Breast epithelium (tissue), 4 donors: ENCODE measurements around the gene ILK. TPM values are rescaled to one million over a fixed set of nuclear protein-coding genes. Genes with fewer than 3 reads are reported as not detected.

Source experiments
- DNase-seq, 2 donors: peaks; one replicate each; pipeline ENCODE4 v3.0.0-alpha.2; 2019; ENCODE audit warnings: low spot score in 2 of 2
- H3K27ac ChIP-seq, 2 donors: fragments of 200-600 bp; sonication (generic) in 1 of 2; one replicate each; pipeline ENCODE4 v1.5.1; 2016 to 2019; ENCODE audit warnings: mild to moderate bottlenecking in 1 of 2
- H3K27me3 ChIP-seq, 2 donors: fragments of 200-600 bp; sonication (generic) in 1 of 2; one replicate each; pipeline versions ENCODE4 v1.5.1 to v1.6.0; 2017 to 2019; ENCODE audit warnings: control low read depth in 1 of 2, mild to moderate bottlenecking in 1 of 2
- H3K36me3 ChIP-seq: fragments of 200-600 bp; one replicate; pipeline ENCODE4 v1.5.1; 2019
- H3K4me1 ChIP-seq, 2 donors: fragments of 200-600 bp; sonication (generic); one replicate each; pipeline ENCODE4 v1.5.1; 2016 to 2019; ENCODE audit warnings: control low read depth in 1 of 2
- H3K4me3 ChIP-seq, 3 donors: fragments of 200-600 bp; sonication (generic); 1 replicate in 2 of 3; 2 replicates in 1 of 3; pipeline ENCODE4 v1.5.1; 2016 to 2019; ENCODE audit warnings: mild to moderate bottlenecking in 3 of 3, moderate library complexity in 2 of 3
- H3K9me3 ChIP-seq, 2 donors: fragments of 200-600 bp; sonication (generic) in 1 of 2; one replicate each; pipeline ENCODE4 v1.5.1; 2016 to 2019; ENCODE audit warnings: control low read depth in 1 of 2
- POLR2A ChIP-seq: fragments of 450-650 bp; IDR thresholded peaks from one replicate; pipeline ENCODE4 v1.6.1; 2016; ENCODE audit warnings: antibody characterized with exemption, mild to moderate bottlenecking, moderate library complexity
- POLR2AphosphoS5 ChIP-seq, 3 donors: sonication (generic); formaldehyde crosslinking; IDR thresholded peaks; one replicate each; pipeline ENCODE4 v1.6.1; 2017; ENCODE audit warnings: antibody characterized with exemption in 3 of 3
- intact Hi-C: fragments of 100-400 bp; cut with DNase I; formaldehyde crosslinking; loops from one replicate; pipeline ENCODE4 v1.15.1; 2023; ENCODE audit warnings: low total_unique reads
- total RNA-seq, 3 donors: library from RNA; depleted of rRNA; stranded (reverse); fragments of >200 nt; gene quantifications; one replicate each; pipeline ENCODE4 v1.1.0, GENCODE V29; 2016
- TF ChIP-seq, protein P1 (sequence below), 3 donors: fragments of 450-650 bp; IDR thresholded peaks; one replicate each; pipeline ENCODE4 v1.5.1; 2016 to 2017; ENCODE audit warnings: antibody characterized with exemption in 3 of 3, mild to moderate bottlenecking in 3 of 3, moderate library complexity in 3 of 3

ILK gene
- total RNA-seq, 3 donors from 2014 or later: 113 to 118 (median 113) TPM

DNA sequence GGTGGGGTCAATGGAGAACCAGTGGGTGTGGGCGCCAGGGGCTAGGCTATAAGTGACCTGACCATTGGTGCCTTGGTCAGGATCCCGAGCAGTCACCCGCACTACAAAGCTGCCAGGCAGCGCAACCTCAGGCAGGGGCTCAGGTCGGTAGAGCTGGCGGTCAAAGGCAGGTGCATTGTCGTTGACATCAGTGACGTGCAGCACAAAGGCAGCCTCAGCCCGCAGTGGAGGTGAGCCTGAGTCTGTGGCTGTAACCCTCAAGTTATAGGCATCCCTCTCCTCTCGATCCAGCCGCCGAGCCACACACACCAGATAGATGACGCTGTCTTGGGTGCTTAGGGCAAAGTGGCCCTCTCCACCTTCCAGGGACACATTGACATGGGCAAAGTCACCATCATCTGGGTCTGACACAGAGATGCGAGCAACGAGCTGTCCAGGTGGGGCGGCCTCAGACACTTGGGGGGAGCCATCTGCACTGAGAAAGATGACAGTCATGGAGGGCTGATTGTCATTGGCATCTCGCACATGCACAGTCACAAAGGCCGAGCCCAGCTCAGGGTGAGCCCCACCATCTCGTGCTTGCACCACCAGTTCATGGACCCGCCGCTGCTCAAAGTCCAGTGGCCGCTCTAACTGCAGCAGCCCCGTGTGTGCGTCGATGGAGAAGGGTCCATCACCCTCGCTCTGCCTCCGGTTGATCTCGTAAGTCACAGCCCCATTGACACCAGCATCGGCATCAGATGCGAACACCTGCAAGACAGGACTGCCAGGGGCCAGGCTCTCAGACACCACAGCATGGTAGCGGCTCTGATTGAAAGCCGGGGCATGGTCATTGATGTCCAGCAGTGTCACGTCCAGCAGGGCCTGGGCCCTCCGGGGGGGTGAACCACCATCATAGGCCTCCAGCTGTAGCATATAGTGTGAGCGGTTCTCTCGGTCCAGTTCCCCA lies 36.7 kb downstream of the ILK start:
- intact Hi-C loops: no loop called here
- Histone ChIP-seq H3K27me3 (no peaks in the 10 kb centered on the region), H3K4me3 (no peak overlapping the region), H3K9me3 (no peaks in the 10 kb centered on the region), H3K27ac (no peak overlapping the region), H3K4me1 (peaks cover 10 to 14% of the 10 kb centered on the region in 2 donors), H3K36me3 (no peaks in the 10 kb centered on the region)
- TF ChIP-seq POLR2AphosphoS5 (IDR thresholded peaks at IDR 0.05) (no peak), POLR2A (no peak)
- TF ChIP-seq, protein P1, sequence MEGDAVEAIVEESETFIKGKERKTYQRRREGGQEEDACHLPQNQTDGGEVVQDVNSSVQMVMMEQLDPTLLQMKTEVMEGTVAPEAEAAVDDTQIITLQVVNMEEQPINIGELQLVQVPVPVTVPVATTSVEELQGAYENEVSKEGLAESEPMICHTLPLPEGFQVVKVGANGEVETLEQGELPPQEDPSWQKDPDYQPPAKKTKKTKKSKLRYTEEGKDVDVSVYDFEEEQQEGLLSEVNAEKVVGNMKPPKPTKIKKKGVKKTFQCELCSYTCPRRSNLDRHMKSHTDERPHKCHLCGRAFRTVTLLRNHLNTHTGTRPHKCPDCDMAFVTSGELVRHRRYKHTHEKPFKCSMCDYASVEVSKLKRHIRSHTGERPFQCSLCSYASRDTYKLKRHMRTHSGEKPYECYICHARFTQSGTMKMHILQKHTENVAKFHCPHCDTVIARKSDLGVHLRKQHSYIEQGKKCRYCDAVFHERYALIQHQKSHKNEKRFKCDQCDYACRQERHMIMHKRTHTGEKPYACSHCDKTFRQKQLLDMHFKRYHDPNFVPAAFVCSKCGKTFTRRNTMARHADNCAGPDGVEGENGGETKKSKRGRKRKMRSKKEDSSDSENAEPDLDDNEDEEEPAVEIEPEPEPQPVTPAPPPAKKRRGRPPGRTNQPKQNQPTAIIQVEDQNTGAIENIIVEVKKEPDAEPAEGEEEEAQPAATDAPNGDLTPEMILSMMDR (IDR thresholded peaks at IDR 0.05): no peak
- DNase-seq: no peak

DNA sequence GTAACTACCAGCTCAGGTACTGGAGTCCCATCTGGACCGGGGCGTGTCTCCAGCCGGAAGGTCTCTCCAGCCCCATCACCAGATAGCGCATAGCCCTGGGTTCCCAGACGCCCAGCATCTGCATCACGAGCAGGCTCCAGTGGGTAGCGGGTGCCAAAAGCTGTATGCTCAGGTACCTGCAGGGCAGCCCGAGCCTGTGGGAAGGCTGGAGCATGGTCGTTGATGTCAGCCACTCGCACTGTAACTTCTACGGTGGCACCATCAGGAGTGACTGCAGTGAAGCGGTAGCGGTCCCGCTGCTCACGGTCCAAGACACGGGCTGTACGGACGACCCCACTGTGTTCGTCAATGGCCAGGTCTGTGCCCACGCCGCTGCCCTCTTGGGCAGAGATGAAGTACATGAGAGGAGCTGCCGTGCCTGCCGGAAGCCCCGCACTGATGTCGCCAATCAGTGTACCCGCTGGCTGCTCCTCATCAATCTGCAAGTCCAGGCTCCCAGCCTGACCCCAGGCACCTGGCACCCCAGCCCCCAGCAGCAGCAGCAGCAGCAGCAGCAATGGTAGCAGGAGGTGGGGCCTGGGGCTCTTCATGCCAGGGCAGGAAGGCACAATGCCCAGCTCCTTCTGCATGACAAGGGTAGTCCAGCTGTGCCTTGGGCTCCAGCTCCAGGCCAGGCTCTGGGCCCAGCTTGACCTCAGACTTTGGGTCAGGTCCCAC lies 37.6 kb downstream of the ILK start:
- TF ChIP-seq, protein P1 (IDR thresholded peaks at IDR 0.05): no peak
- no peak for TF ChIP-seq POLR2AphosphoS5 (IDR thresholded peaks at IDR 0.05)
- TF ChIP-seq POLR2A: no peak
- H3K4me1 ChIP-seq: peaks cover 10 to 14% of the 10 kb centered on the region in 2 donors
- intact Hi-C loops: no loop called here
- no peaks in the 10 kb centered on the region for H3K36me3 ChIP-seq
- no peak for DNase-seq
- H3K9me3 ChIP-seq: no peaks in the 10 kb centered on the region
- H3K27ac ChIP-seq: no peak overlapping the region
- H3K4me3 ChIP-seq: no peak overlapping the region
- no peaks in the 10 kb centered on the region for H3K27me3 ChIP-seq

DNA sequence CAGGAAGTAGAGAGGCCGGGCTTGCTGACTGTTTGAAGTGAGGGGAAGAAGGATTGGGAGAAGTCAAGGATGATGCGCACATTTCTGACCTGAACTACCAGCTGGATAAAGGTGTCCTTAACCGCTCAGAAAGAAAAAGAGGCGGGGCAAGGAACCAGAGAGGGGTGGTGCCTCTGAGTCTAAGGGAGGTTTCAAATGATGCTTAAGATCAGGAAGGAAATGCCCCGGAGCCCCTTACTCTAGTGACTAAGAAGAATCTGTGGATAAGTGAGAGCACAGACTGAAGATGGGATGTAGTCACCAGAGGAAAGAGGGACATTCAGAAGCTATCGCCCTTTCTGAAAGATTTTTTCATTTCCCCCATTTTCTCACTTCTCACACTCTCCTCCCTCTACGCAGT lies 39.4 kb downstream of the ILK start:
- Histone ChIP-seq H3K36me3 (no peaks in the 10 kb centered on the region), H3K9me3 (no peaks in the 10 kb centered on the region), H3K27me3 (no peaks in the 10 kb centered on the region), H3K27ac (no peak overlapping the region), H3K4me1 (peaks cover 7 to 9% of the 10 kb centered on the region in 2 donors), H3K4me3 (no peak overlapping the region)
- intact Hi-C loops: no loop called here
- DNase-seq: no peak
- no peak for TF ChIP-seq POLR2AphosphoS5 (IDR thresholded peaks at IDR 0.05)
- TF ChIP-seq POLR2A: no peak
- TF ChIP-seq, protein P1 (IDR thresholded peaks at IDR 0.05): no peak

DNA sequence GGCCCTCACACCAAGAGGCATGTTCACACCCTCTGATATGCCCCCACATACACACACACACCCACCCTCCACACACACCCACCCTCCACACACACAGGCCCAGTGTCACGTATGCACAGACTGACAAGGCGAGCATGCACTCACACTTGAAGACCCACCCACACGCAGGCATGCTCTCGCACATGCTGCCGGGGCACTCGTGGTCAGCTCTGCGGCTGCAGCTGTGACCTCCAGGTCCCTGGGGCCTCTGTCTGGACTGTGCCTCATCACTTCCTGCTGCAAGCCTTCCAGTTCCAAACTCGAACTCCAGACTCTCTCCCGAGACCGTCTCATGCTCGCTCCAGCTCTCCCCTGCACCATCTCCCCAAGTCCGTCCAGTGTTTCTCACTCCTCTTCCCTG lies 42.5 kb downstream of the ILK start:
- H3K9me3 ChIP-seq: no peaks in the 10 kb centered on the region
- intact Hi-C loops: no loop called here
- TF ChIP-seq, protein P1 (IDR thresholded peaks at IDR 0.05): no peak
- TF ChIP-seq POLR2A (no peak), POLR2AphosphoS5 (IDR thresholded peaks at IDR 0.05) (no peak)
- no peaks in the 10 kb centered on the region for H3K36me3 ChIP-seq
- no peaks in the 10 kb centered on the region for H3K27me3 ChIP-seq
- peak overlapping the region in 1 of 2 donors; percentile 89 for H3K27ac ChIP-seq
- no peaks in the 10 kb centered on the region for H3K4me1 ChIP-seq
- no peak for DNase-seq
- peak overlapping the region in 1 of 3 donors; percentile 17 for H3K4me3 ChIP-seq

DNA sequence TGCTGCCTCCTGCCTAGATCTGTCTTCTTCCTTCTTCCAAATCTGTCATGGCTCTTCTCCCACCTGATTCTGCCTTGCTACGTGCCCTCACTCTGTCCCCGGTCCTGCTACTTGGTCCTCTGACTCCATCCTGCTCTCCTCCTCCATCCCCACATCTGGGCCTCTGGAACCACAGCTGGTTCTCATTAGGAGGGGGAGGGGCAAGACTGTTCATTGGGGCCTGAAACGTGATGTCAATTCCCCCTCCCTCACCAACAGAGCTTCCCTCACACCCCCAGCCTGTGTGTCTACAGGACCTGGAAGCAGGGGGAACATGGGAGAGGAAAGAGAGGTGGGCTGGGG lies 43.0 kb downstream of the ILK start:
- peak overlapping the region; percentile 61 to 89 for H3K27ac ChIP-seq
- intact Hi-C loops: no loop called here

More for the DNA sequence above, 43.0 kb downstream of the ILK start:
- no peaks in the 10 kb centered on the region for H3K36me3 ChIP-seq
- no peaks in the 10 kb centered on the region for H3K4me1 ChIP-seq
- DNase-seq: no peak
- no peaks in the 10 kb centered on the region for H3K9me3 ChIP-seq
- H3K4me3 ChIP-seq: peak overlapping the region in 1 of 3 donors; percentile 17
- TF ChIP-seq, protein P1 (IDR thresholded peaks at IDR 0.05): no peak
- TF ChIP-seq POLR2AphosphoS5 (IDR thresholded peaks at IDR 0.05): peak in 2 of 3 donors; percentile 7 to 36
- no peaks in the 10 kb centered on the region for H3K27me3 ChIP-seq
